ENCODE results near the gene NTF3.

The NTF3 gene

GRCh38 chr12:5432011-5432400 is at the start of gene NTF3:
NTF3 (plus strand) TSS chr12:5432108; CDS start chr12:5432325, 217 bp downstream.
- no peak for DNase-seq (ENCODE audit: low read depth in 2 of 2, low spot score in 1 of 2)

GRCh38 chr12:5384015-5384414 is 47.9 kb upstream of the NTF3 start:
- no peak for DNase-seq (ENCODE audit: low read depth in 2 of 2, low spot score in 1 of 2)

GRCh38 chr12:5388581-5389535 is 43.0 kb upstream of the NTF3 start:
- no peak for DNase-seq (ENCODE audit: low read depth in 2 of 2, low spot score in 1 of 2)

DNA sequence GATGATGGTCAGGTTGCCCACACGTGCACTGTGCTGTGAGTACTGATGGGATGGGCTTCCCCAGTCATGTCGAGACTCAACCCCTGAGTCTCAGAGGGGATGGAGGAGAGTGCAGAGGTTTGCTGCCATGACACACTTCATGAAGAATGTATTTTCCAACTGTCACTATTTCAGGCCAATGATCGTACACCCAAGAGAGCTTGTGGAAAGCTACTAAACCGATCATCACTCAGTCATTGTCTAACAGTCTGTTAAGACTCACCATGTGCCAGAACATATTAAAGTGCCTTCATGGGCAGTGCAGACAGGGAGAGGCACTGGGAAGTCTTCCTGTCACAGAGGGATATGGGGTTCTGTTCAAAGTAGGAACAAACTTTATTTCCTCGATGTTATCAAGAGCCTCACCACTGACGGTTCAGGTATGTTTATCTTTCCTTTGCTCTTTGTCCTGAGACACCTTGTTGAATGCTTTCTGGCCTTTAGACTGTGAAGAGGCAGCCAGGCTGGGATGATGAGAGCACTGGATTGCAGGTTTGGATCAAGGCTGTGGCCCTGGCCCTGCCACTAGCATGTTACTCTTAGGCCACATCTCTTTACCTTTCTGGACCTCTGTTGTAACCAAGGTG is 41.6 kb upstream of the NTF3 start:
- no peak for DNase-seq (ENCODE audit: low read depth in 2 of 2, low spot score in 1 of 2)

- no peak for DNase-seq (ENCODE audit: low read depth in 2 of 2, low spot score in 1 of 2)
Measured at GRCh38 chr12:5391653-5392052, 40.3 kb upstream of the NTF3 start.

GRCh38 chr12:5392961-5393360 is 38.9 kb upstream of the NTF3 start:
- no peak for DNase-seq (ENCODE audit: low read depth in 2 of 2, low spot score in 1 of 2)

DNA sequence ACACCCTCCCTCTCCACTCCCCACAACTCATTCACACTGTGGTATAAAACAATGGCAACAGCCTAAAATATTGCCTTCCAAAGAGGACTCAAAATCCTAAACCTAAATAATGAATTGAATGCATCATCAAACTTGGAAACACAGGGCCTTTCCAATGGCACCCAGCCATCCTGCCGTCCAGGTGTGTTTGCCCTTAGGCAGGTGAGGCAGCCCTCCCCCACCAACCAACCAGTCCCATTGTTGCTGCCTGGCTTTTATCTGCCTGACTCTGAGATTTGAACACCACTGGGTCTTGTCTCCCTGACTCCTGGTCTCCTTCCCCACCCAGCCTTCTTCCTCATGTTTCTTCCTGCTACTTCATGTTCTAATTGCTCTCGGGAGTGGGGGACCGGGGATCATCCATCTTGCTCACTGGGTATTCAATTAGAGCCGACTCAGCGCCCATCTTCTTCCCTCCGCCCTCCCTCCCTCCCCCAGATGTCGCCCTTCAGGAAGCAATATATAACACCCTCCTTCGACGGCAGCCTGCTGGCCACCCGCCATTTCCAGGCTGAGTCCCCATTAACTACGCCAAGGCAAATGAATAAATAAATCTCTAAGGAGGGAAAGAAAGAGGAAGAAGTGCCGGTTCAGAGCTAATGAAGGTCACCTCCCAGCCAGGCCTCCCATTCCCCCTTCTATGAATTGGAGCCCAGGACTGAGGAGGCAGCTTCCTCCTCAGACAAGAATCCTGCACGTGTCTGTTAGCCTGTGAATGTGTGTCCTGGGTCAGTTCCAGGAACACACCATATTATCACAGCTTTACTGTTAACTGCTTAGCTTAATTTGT is 36.3 kb upstream of the NTF3 start:
- no peak for DNase-seq (ENCODE audit: low read depth in 2 of 2, low spot score in 1 of 2)

DNA sequence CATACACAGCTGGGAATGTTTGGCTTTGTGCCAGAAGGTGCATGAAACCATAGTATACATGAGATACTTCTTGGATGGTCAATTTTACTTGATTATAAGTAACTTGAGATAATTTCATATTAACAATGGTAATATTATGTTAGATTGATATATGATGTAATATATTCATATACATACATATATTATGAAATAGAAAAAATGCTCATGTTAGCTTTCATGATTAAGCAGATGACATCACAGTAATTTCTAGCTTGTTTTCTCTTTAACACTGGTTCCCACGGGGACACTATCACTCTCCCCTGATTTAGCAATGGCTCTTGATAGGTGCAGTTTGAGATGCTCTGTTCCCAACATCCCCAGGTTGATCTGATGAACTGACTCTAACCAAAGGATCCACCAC is 35.4 kb upstream of the NTF3 start:
- DNase-seq (ENCODE audit: low read depth in 2 of 2, low spot score in 1 of 2): no peak

- no peak for DNase-seq (ENCODE audit: low read depth in 2 of 2, low spot score in 1 of 2)
Measured at GRCh38 chr12:5399266-5399665, 32.6 kb upstream of the NTF3 start.

- no peak for DNase-seq (ENCODE audit: low read depth in 2 of 2, low spot score in 1 of 2)
Measured at GRCh38 chr12:5402009-5402935, 29.6 kb upstream of the NTF3 start.

- no peak for DNase-seq (ENCODE audit: low read depth in 2 of 2, low spot score in 1 of 2)
Measured at GRCh38 chr12:5403411-5403810, 28.5 kb upstream of the NTF3 start.

DNA sequence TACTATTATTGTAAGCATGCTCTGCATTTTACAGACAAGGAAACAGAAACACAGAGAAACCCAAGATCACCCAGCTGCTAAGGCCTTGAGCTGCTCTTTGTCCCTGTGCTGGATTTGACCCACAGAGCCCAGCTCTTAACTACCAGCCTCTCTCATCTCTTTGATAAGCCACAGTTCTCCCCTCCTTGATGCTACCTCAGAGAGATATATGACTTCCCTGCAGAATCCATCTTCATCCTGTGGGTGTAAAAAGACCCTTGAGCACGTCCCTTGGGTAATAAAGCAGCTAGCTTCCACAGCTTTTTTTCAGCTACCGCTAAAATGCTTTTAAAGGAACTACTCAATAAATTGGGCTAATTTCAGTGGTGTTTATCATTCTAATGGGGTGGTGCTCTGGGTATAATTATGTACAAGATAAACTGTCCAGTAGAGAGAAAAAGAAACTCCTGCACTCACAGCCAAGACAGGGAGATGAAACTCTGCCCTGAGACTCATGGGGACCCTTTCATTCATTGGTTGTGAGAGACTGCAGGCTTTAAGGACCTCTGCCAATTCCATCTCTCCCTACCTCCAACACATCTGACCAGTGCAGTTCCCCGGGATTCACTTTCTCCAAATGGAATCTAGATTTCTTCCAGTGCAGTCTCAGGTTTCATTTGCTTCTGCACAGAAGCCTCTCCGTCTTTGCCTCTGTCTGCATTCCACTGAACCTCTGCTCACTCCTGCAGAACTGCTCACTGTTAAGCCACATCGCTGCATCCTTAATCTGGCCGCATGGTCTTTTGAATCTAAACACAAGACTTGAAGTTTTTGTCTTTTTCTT is 24.7 kb upstream of the NTF3 start:
- DNase-seq (ENCODE audit: low read depth in 2 of 2, low spot score in 1 of 2): no peak

- DNase-seq (ENCODE audit: low read depth in 2 of 2, low spot score in 1 of 2): no peak
Measured at GRCh38 chr12:5409619-5410018, 22.3 kb upstream of the NTF3 start.

DNA sequence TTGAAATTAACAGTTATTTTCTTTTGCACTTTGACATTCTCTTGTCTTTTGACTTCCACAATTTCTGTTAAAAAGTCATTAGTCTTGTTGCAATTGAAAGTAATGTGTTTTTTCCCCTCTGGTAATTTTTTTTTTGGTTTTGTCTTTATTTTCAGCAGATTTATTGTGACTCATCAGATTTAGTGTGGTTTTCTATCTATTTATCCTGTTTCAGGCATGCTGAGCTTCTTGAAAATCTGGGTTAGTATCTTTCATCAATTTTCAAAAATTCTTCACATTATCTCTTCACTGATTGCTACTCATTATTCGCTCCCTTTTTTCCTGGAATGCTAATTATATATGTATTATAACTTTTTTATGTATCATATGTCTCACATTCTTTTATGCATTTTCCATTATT is 15.3 kb upstream of the NTF3 start:
- DNase-seq (ENCODE audit: low read depth in 2 of 2, low spot score in 1 of 2): no peak

DNA sequence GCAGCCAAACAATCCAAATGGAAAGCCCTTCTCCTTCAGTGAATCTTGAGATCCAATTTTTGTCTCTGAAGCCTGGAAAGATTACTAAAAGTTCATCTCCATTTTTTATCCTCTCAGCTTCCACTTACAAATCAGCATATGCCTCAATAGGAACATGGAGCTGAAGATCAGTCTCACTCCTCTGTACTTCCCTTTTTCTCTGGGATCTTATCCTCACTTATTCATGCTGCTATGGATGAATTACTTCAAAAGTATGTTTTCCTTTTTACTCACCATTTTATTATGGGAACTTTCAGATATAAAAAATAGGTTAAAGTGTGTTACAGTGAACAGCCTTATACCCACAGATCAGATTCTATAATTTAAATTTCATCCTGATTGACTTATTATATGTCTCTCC is 14.4 kb upstream of the NTF3 start:
- DNase-seq (ENCODE audit: low read depth in 2 of 2, low spot score in 1 of 2): no peak

- DNase-seq (ENCODE audit: low read depth in 2 of 2, low spot score in 1 of 2): no peak
Measured at GRCh38 chr12:5428332-5429221, 3.3 kb upstream of the NTF3 start.

- no peak for DNase-seq (ENCODE audit: low read depth in 2 of 2, low spot score in 1 of 2)
Measured at GRCh38 chr12:5429741-5430557, 2.0 kb upstream of the NTF3 start.

Measured in stimulated activated CD8-positive, alpha-beta memory T cell treated with anti-CD3 and anti-CD28 coated beads, Interleukin-4, amount 100 ng/mL, for 1 hour (primary cell).